ENCODE measurements around the gene TTC28. TPM values are rescaled to one million over a fixed set of nuclear protein-coding genes. Genes with fewer than 3 reads are reported as not detected.

The TTC28 gene
- total RNA-seq, 1 experiment from 2014 or later, result 0.12 TPM

- TF ChIP-seq SRF (IDR thresholded peaks at IDR 0.05; ENCODE audit: low read depth) (no peak), ZFX (IDR thresholded peaks at IDR 0.05) (no peak), JUND (IDR thresholded peaks at IDR 0.05) (no peak), YY1 (IDR thresholded peaks at IDR 0.05; ENCODE audit: extremely low read depth, insufficient replicate concordance, low read depth, low read length) (no peak), ZBTB33 (IDR thresholded peaks at IDR 0.05; ENCODE audit: extremely low read depth, insufficient replicate concordance, low read length) (no peak), ATF3 (IDR thresholded peaks at IDR 0.05) (no peak), EGR1 (IDR thresholded peaks at IDR 0.05; ENCODE audit: low read depth) (no peak), ZNF274 (IDR thresholded peaks at IDR 0.05; ENCODE audit: low read depth, low read length) (no peak), CEBPB (IDR thresholded peaks at IDR 0.05; ENCODE audit: low read depth) (no peak), EZH2 (IDR thresholded peaks at IDR 0.05) (no peak), REST (IDR thresholded peaks at IDR 0.05; ENCODE audit: low read depth) (no peak), SIN3A (IDR thresholded peaks at IDR 0.05; ENCODE audit: low read depth) (no peak), TCF7L2 (IDR thresholded peaks at IDR 0.05; ENCODE audit: borderline replicate concordance, extremely low read depth, insufficient read depth, insufficient read length) (no peak), CTCF (IDR thresholded peaks at IDR 0.05 in 2 of 3, conservative IDR thresholded peaks at IDR 0.05 in 1 of 3; ENCODE audit: borderline replicate concordance in 1 of 3, insufficient read depth in 1 of 3, low read depth in 2 of 3, low read length in 2 of 3) (no peak), SP1 (IDR thresholded peaks at IDR 0.05; ENCODE audit: low read depth) (no peak)
- TF ChIP-seq, protein P1, sequence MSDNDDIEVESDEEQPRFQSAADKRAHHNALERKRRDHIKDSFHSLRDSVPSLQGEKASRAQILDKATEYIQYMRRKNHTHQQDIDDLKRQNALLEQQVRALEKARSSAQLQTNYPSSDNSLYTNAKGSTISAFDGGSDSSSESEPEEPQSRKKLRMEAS (IDR thresholded peaks at IDR 0.05), result no peak
- intact Hi-C loops (cut with micrococcal nuclease), result no loop called here
- Histone ChIP-seq H3K9ac (ENCODE audit: low read length) (no peak overlapping the region), H3K79me2 (ENCODE audit: insufficient read depth, low read length) (no peaks in the 10 kb centered on the region), H3K9me3 (ENCODE audit: control insufficient read depth in 1 of 2, insufficient read depth in 1 of 2, low read depth in 1 of 2, low read length in 2 of 2) (no peaks in the 10 kb centered on the region), H3K27me3 (ENCODE audit: insufficient read depth, low read length) (peaks cover 7% of the 10 kb centered on the region; the same call in 1 of the 2 replicates), H3K9me2 (ENCODE audit: insufficient read depth) (no peaks in the 10 kb centered on the region), H3K4me2 (ENCODE audit: low read length) (no peak overlapping the region), H2AFZ (ENCODE audit: low read depth, low read length, poor library complexity, severe bottlenecking) (no peak overlapping the region), H3K4me3 (replicated peaks in 1 of 2; ENCODE audit: low read depth in 1 of 2, low read length in 2 of 2) (no peak overlapping the region), H3K36me3 (ENCODE audit: control insufficient read depth in 1 of 2, insufficient read depth in 2 of 2, low read length in 2 of 2) (no peaks in the 10 kb centered on the region), H3K4me1 (ENCODE audit: control insufficient read depth in 1 of 2, insufficient read depth in 2 of 2, low read length in 2 of 2) (no peaks in the 10 kb centered on the region), H4K20me1 (ENCODE audit: insufficient read depth) (no peaks in the 10 kb centered on the region), H3K27ac (ENCODE audit: low read depth, low read length) (no peak overlapping the region; the same call in 1 of the 2 replicates)
- ChIA-PET CTCF (no interaction called here), POLR2A (no interaction called here), RAD21 (ENCODE audit: low non-redundant PET in 1 of 2, low total read pairs in 2 of 2, uncharacterized antibody in 2 of 2, unreplicated experiment in 2 of 2) (no interaction called here)
- DNase-seq (ENCODE audit: low read depth, low spot score) (no peak), ATAC-seq (no peak)
- BruUV-seq (replicated peaks), result no TSS peak
Measured at GRCh38 chr22:28025866-28026575, 653.6 kb downstream of the TTC28 start.
